Lung (tissue), 12 donors: Measurements from ENCODE around the gene TPBG. TPM values are rescaled to one million over a fixed set of nuclear protein-coding genes. Genes with fewer than 3 reads are reported as not detected.

ENCODE experiments used
- ATAC-seq: fragments of 200-7000 bp; cut with Tn5 transposase; one replicate; pipeline ENCODE4 v1.9.1; 2020; ENCODE audit warnings: moderate number of reproducible peaks; ENCODE audit not compliant: insufficient read depth, low FRiP score
- DNase-seq, 3 donors: peaks; one replicate each; pipeline ENCODE4 v3.0.0-alpha.2; 2013 to 2017
- H3K27ac ChIP-seq, 2 donors: one replicate each; pipeline ENCODE4 v1.5.1; 2013; ENCODE audit warnings: mild to moderate bottlenecking in 2 of 2, moderate library complexity in 2 of 2, control low read depth in 1 of 2, inconsistent platforms in 1 of 2, low read depth in 1 of 2, low read length in 1 of 2
- H3K27me3 ChIP-seq, 3 donors: one replicate each; pipeline ENCODE4 v1.5.1; 2013; ENCODE audit warnings: low read length in 2 of 3; ENCODE audit not compliant: control insufficient read depth in 3 of 3, insufficient read depth in 3 of 3
- H3K36me3 ChIP-seq, 4 donors: one replicate each; pipeline ENCODE4 v1.5.1; 2013; ENCODE audit warnings: low read length in 4 of 4, mild to moderate bottlenecking in 1 of 4, moderate library complexity in 1 of 4; ENCODE audit not compliant: control insufficient read depth in 4 of 4, insufficient read depth in 4 of 4
- H3K4me1 ChIP-seq, 5 donors: one replicate each; pipeline ENCODE4 v1.5.1; 2013; ENCODE audit warnings: low read length in 5 of 5, mild to moderate bottlenecking in 2 of 5, moderate library complexity in 1 of 5; ENCODE audit not compliant: control insufficient read depth in 5 of 5, insufficient read depth in 5 of 5
- H3K4me3 ChIP-seq: one replicate; pipeline ENCODE4 v1.5.1; 2013; ENCODE audit warnings: mild to moderate bottlenecking, control low read depth, moderate library complexity
- H3K9ac ChIP-seq, 2 donors: one replicate each; pipeline ENCODE4 v1.5.1; 2013; ENCODE audit warnings: low read length in 2 of 2, control low read depth in 1 of 2; ENCODE audit not compliant: insufficient read depth in 1 of 2
- H3K9me3 ChIP-seq, 4 donors: one replicate each; pipeline ENCODE4 v1.5.1; 2013; ENCODE audit warnings: low read length in 3 of 4, mild to moderate bottlenecking in 1 of 4, moderate library complexity in 1 of 4; ENCODE audit not compliant: control insufficient read depth in 4 of 4, insufficient read depth in 3 of 4
- WGBS, 2 donors: extraction: QIAGEN DNeasy Blood & Tissue Kit; methylation state at CpG; one replicate each; pipeline ENCODE4 v1.1.7; 2013; 5-methylcytosine and 5-hydroxymethylcytosine counted together
- polyA plus RNA-seq, 2 donors: library from polyadenylated mRNA; stranded (reverse); fragments of 200-250 nt; gene quantifications; one replicate each; pipeline ENCODE4 v1.2.1, GENCODE V29; 2013
- total RNA-seq, 2 donors: library from RNA; depleted of rRNA in 1 of 2; stranded (reverse); fragments of >200 nt in 1 of 2; gene quantifications; one replicate each; pipeline ENCODE4 v1.2.1, GENCODE V29; 2014 to 2021
- TF ChIP-seq, protein P1 (sequence below): IDR thresholded peaks from 2 replicates; pipeline ENCODE4 v1.5.1; 2012; ENCODE audit warnings: mild to moderate bottlenecking; ENCODE audit errors: control extremely low read depth, extremely low read depth
- donor health status: control.
- donor health status: control.
- donor health status: Bipolar disorder and iron deficiency.
- donor health status: healthy.
- donor health status: DM: yes; HTN: yes; CAD: no.

TPBG gene
- total and polyA plus RNA-seq, 4 donors = 6.1 to 14.4 (median 9.1) TPM

DNA sequence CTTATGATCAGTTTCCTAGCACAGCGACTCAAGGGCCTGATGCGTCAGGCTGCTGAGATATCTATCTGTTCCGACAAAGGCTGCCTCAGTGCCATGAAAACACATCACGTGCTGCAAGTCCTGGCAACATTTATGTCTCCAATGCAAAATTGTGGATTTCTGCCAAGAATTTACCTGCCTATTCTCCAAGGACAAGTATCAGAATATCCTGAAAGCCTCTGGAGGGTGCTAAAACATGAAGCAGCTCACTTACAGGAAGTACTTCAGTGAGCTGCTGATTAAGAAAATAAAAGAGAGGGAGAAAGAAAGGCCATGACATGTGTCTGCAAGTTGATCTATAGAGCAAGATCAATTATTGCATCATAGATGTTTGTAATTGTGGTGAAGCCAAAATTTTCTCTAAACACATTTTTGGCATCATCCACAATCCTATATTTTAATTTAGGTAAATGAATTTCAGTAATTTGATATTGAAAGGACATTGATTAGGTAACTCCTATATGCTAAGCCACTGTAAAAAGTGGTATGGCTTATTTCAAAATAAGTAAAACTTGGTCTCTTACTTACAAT is 25.8 kb upstream of the TPBG start:
- Histone ChIP-seq H3K27ac (no peak overlapping the region), H3K9ac (no peak overlapping the region), H3K4me1 (no peaks in the 10 kb centered on the region), H3K27me3 (no peaks in the 10 kb centered on the region), H3K36me3 (no peaks in the 10 kb centered on the region), H3K9me3 (no peaks in the 10 kb centered on the region), H3K4me3 (no peak overlapping the region)
- 67 to 72% methylated on average over 4 of the region's 4 CpGs for WGBS, 2 donors
- peak in 1 of 3 donors; percentile 47 for DNase-seq
- peak; percentile 51 for ATAC-seq
- TF ChIP-seq, protein P1, sequence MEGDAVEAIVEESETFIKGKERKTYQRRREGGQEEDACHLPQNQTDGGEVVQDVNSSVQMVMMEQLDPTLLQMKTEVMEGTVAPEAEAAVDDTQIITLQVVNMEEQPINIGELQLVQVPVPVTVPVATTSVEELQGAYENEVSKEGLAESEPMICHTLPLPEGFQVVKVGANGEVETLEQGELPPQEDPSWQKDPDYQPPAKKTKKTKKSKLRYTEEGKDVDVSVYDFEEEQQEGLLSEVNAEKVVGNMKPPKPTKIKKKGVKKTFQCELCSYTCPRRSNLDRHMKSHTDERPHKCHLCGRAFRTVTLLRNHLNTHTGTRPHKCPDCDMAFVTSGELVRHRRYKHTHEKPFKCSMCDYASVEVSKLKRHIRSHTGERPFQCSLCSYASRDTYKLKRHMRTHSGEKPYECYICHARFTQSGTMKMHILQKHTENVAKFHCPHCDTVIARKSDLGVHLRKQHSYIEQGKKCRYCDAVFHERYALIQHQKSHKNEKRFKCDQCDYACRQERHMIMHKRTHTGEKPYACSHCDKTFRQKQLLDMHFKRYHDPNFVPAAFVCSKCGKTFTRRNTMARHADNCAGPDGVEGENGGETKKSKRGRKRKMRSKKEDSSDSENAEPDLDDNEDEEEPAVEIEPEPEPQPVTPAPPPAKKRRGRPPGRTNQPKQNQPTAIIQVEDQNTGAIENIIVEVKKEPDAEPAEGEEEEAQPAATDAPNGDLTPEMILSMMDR = no peak

DNA sequence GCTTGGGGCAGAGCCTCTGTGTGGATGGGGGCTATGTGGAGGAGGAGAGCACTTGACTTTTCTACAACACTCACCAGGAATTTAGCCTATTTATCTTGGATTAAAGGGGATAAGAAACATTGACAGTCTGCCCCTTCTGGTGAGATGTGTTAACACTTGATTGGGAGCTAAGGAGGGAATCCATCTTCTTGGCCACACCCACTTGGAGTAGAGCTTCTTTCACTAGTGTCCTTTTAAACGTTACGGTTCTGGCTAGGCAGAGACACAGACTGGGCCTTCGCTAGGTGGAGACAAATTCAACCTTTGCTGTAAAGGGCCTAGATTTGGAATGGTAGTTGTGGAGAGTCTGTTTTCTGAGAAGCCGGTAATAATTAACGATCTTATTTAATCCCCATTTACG is 15.5 kb upstream of the TPBG start:
- ATAC-seq (no peak), DNase-seq (no peak)
- no peak overlapping the region for H3K4me3 ChIP-seq
- WGBS, 2 donors = 83 to 87% methylated on average over 6 of the region's 6 CpGs
- TF ChIP-seq, protein P1 = no peak
- H3K9me3 ChIP-seq = no peaks in the 10 kb centered on the region
- H3K27ac ChIP-seq = no peak overlapping the region
- no peaks in the 10 kb centered on the region for H3K36me3 ChIP-seq
- H3K4me1 ChIP-seq = no peaks in the 10 kb centered on the region
- no peak overlapping the region for H3K9ac ChIP-seq
- H3K27me3 ChIP-seq = no peaks in the 10 kb centered on the region

DNA sequence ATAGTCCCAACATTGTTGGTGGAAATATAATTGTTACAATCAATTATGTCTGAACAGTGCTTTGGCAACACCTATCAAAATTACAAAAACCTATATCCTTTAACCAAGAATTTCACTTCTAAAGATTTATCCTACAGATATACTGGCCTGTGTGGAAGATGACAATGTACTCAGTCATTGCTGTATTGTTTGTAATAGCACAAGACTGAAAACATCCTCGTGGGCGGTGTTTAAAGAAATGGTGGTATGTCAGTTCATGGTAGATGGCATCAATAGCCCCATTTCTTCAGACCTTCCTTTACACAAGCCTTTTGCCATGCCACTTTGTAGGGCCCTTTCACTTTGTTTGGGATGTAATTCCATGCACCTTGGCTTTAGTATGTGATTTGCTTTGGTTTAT is 9.8 kb upstream of the TPBG start:
- ATAC-seq (no peak), DNase-seq (no peak)
- Histone ChIP-seq H3K36me3 (no peaks in the 10 kb centered on the region), H3K4me3 (no peak overlapping the region), H3K9ac (no peak overlapping the region), H3K27me3 (no peaks in the 10 kb centered on the region), H3K4me1 (no peaks in the 10 kb centered on the region), H3K27ac (no peak overlapping the region), H3K9me3 (no peaks in the 10 kb centered on the region)
- TF ChIP-seq, protein P1 = no peak
- 87 to 92% methylated on average over 2 of the region's 2 CpGs for WGBS, 2 donors

DNA sequence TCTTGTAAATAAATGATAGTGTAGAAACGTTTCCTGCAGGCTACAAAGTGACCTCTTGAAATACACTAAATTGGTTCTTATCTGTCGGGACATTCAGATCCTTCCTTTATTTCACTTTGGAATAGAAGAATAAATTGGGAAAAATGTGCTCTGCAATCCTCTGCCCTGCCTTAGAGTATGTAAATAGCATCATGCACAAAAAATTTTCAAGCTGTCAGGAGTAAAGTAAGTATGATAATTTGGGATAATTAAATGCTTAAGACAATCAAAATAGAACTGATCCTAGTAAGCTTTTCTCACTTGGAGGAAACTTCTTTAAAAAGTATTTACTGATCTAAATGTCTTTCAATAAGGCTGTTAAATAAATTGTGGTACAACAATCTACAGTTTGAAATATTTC is 3.1 kb upstream of the TPBG start:
- H3K9ac ChIP-seq = no peak overlapping the region
- H3K36me3 ChIP-seq = no peaks in the 10 kb centered on the region
- TF ChIP-seq, protein P1 = no peak
- no peak overlapping the region for H3K4me3 ChIP-seq
- ATAC-seq (no peak), DNase-seq (no peak)
- no peaks in the 10 kb centered on the region for H3K9me3 ChIP-seq
- H3K4me1 ChIP-seq = peaks cover 0 to 8% (median 0%) of the 10 kb centered on the region in 5 donors
- peaks cover 0 to 34% (median 27%) of the 10 kb centered on the region in 3 donors for H3K27me3 ChIP-seq
- no peak overlapping the region for H3K27ac ChIP-seq
- WGBS, 2 donors = 59 to 64% methylated on average over 2 of the region's 2 CpGs
